Left lobe of liver (tissue), 2 donors: ENCODE data around the gene GPR143. TPM values are rescaled to one million over a fixed set of nuclear protein-coding genes. Genes with fewer than 3 reads are reported as not detected.
A peak's percentile ranks its signal among the peaks of the same experiment; 100 is the strongest.

ENCODE experiments used
- ATAC-seq: fragments of 200-7000 bp; cut with Tn5 transposase; one replicate; pipeline ENCODE4 v1.9.1; 2020; ENCODE audit warnings: mild to moderate bottlenecking, moderate library complexity
- DNase-seq: peaks from one replicate; pipeline ENCODE4 v3.0.0-alpha.2; 2020; ENCODE audit warnings: low spot score
- total RNA-seq: library from RNA; stranded (reverse); gene quantifications from one replicate; pipeline ENCODE4 v1.2.1, GENCODE V29; 2021
- donor health status: DM: no; HTN: no; CAD: no; lungs with moderate emphysema.
- donor health status: DM: no; HTN: yes; CAD: no.

The GPR143 gene
- total RNA-seq, 1 donor from 2014 or later = 0.78 TPM

DNA sequence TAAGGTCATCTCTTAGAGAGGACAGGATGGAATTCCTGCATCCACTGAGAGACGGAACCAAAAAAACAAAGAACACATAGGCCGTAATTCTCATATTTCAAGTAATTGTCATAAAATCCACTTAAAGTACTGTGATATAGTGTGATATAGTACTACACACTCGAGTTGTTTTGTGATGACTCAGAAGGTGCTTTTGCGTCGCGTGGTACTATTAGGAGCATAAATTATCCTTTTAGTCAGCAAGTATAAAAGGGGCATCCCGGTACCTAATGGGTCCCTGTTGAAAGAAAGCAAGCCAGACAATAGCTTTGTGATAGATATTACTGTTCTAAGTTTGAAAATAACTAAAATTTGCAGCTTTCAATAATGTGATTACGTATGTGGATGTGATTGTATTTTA is 55.3 kb downstream of the GPR143 start:
- DNase-seq = no peak
- ATAC-seq = no peak

DNA sequence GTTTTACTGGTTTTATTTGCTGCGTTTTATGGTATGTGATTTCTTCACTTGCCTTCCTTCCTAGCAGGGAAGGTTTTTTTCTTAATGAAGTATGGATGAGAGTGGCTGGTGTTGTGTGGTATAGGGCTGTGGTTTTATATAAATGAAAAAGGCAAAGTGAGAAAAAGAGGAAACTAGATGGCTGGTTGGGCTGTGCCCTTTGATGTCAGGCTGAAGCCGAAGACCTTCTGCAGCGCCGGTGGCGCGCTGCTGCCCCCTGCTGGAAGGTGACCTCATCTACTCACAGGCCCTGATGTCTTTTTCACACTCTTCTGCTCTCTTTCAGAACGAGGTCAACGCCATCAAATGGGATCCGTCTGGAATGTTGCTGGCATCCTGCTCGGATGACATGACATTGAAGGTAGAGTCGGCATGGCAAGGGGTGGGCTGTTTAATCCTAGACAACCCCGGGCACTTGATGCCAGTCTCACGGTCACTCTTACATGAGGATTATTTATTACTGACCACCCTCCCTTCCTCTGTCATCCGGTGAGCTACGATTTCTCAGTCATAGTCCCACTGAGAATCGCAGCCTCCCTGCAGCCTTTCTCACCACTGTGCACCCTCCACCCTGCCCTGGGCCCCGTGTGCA is 56.6 kb downstream of the GPR143 start:
- DNase-seq (peak; percentile 65), ATAC-seq (peak; percentile 96)

DNA sequence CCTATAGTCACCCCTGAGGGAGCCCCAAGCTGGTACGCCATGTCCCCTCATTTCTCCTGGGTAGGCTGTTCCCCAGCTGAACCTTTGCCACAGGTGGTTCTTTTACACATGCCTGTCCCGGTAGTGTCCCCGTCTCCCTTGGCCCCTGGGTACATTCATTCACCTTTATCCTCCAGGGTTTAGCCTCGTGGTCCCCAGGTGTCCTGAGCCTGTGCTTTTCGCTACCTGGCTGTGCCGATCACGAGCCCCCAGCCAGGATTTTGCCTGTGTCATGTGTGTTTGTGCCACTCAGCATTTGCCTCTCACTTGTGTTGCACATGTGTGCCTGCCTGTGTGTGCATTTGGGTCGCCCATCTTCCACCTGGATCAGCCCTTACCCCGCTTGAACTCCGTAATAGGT is 57.6 kb downstream of the GPR143 start:
- no peak for DNase-seq
- ATAC-seq = no peak

GRCh38 chrX:9707306-9708033 is 58.2 kb downstream of the GPR143 start:
- DNase-seq (no peak), ATAC-seq (no peak)

- ATAC-seq (no peak), DNase-seq (no peak)
These were observed 59.2 kb downstream of the GPR143 start for GRCh38 chrX:9706421-9706820.

GRCh38 chrX:9704876-9705465 is 60.7 kb downstream of the GPR143 start:
- no peak for DNase-seq
- no peak for ATAC-seq

DNA sequence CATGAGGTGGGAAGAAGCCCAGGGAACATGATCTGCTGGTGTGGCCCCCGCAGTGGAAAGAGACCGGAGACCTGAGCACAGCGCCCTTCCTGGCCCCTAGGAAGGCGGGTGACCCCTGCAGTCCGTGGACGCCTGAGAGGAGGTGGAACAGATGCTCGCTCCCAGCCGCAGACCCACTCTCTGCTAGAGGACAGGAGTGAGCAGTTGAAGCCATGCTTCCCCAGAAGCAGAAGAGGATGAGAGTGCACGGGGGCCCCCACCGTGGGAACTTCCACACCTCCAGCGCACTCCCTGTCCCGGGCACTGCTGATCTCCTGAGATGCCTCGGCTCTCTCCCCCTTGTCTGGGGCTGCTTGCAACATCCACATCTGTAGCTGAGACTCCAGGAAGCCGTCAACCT is 62.2 kb downstream of the GPR143 start:
- DNase-seq = no peak
- ATAC-seq = no peak

DNA sequence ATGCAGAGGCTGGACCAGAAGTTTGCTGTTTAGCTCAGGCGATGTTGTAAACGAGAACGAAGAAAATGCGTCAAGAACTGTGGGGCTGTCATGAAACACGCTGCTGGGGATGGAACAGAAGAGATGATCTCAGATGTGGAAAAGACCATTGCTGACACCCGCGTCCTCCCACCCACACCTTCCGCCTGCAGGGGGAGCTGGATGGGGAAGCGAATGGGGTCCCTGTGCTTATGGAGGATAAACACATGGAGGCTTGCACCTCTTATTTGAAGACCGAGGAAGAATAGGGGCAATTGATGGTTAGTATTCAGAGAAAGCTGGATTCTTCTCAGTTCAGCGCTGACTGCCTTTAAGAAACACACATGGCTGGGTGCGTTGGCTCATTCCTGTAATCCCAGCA is 63.9 kb downstream of the GPR143 start:
- no peak for ATAC-seq
- no peak for DNase-seq

DNA sequence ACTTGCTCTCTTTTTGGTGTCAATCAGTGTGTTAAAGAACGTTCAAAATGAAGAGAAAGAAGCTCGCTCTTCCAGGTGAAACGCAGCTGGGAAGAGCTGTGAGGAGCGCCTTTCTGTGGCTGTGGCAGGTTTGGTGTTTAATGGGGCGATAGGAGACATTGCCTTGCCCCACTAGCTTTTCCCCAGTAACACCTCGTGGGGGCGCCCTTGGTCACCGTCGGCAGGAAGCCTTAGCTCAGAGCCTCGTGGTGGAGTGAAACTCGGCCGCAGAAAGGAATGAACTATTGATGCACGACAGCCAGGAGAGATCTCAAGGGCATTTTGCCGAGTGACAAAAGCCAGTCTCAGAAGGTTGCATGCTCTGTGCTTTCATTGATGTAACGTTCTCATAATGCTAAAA is 65.1 kb downstream of the GPR143 start:
- ATAC-seq (no peak), DNase-seq (no peak)

GRCh38 chrX:9698576-9698975 is 67.1 kb downstream of the GPR143 start:
- no peak for ATAC-seq
- no peak for DNase-seq

DNA sequence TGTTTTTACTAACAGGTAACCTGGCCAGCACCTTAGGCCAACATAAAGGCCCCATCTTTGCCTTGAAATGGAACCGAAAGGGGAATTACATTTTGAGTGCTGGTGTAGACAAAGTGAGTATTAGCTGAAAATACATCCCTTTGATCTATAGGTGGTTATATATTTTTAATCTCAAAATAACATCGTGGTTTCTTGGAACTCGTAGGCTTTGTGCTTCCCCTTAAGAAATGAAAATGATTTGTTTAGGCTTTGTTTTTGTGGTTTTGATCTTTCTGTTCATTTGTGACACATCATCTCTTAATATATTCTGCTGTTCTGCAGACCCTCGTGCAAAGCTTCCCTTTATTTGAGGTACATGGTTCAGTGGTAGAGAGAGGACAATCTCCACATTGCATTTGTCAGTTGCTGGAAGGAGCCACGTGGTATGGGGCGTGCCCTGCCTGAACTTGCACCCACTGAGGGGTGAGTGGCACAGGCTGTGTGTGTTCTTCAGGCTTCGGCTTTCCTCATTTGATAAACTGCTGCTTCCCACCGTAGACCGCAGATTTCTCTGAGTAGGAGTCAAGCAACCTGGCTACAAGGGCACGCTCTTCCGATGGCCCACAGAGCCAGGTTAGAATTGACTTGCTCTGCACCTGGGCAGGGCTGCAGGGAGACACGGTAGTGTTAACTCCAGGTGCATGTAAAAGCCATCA is 72.2 kb downstream of the GPR143 start:
- DNase-seq (no peak), ATAC-seq (no peak)

GRCh38 chrX:9690046-9690445 is 75.6 kb downstream of the GPR143 start:
- no peak for DNase-seq
- ATAC-seq = no peak

GRCh38 chrX:9688833-9689232 is 76.8 kb downstream of the GPR143 start:
- ATAC-seq (no peak), DNase-seq (no peak)

DNA sequence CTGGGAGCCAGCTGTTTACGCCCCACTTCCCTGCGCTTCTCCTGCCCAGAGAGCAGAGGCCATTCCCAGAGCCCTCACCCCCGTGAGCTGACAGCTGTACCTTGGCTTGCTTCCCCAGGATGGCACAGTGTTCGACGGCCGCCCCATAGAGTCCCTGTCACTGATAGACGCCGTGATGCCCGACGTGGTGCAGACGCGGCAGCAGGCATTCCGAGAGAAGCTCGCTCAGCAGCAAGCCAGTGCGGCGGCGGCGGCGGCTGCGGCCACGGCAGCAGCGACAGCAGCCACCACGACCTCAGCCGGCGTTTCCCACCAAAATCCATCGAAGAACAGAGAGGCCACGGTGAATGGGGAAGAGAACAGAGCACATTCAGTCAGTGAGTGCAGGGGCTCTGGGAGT is 77.7 kb downstream of the GPR143 start:
- ATAC-seq (no peak), DNase-seq (no peak)

DNA sequence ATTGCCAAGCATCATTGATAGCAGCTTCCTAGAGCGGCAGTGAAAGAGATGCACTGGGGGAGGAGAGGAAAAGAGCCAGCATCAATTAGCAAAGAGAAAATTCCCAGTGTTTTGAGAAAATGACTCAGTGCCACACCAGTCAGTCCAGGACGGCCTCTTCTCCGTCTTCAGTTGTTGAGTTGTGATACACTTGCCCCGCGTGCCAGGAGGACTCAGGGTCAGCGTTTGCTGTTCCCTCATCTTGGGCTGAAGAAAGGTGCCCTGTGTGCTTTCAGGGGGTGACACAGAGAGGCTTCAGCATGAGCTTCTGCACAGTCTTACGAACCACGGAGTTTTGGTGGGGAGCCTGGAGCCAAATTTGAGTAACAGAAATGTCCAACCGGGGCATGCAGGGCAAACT is 82.3 kb downstream of the GPR143 start:
- no peak for DNase-seq
- ATAC-seq = no peak

DNA sequence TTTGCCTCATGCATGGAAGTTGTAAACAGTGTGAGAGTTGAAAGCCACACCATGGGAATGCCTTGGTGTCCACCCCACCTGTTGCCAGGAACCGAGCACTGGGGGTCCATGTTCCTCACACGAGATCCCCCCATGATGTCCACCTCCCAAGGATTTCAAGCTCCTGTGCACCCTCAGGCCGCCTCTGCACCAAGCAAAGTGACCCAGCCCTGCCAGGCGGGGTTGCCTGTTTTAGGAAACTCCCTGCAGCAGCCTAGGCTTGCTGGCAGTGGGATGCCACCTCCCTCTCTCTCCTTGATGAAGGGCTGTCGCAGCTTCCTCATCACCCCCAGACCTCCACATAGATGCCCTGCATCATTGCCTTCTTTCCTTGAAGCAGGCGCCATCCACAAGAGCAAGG is 82.8 kb downstream of the GPR143 start:
- ATAC-seq (no peak), DNase-seq (no peak)

- no peak for DNase-seq
These were observed 83.2 kb downstream of the GPR143 start for GRCh38 chrX:9682456-9682855.

DNA sequence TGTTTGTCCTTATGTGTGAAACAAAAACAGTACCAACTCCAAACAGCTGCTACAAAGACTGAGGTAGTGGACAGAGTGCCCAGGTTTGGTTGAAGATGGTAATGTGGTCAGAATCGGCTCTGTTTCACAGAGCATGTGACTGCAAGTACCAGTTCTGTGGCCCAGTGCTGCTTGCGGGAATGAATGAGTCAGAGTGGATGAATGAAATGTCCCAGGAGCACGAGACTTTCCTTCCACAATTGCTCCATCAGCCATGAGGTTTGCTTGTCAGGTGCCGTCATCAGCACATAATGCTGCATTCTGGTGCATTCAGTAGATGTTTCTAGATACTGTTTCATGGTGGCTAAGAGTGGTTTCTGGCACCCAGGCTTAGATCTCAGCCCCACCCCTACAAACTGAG is 84.2 kb downstream of the GPR143 start:
- DNase-seq (no peak), ATAC-seq (no peak)

More at GRCh38 chrX:9682456-9682855, 83.2 kb downstream of the GPR143 start:
- no peak for ATAC-seq

GRCh38 chrX:9681011-9681410 is 84.6 kb downstream of the GPR143 start:
- no peak for ATAC-seq
- no peak for DNase-seq

- no peak for ATAC-seq
- DNase-seq = no peak
These were observed 87.3 kb downstream of the GPR143 start for GRCh38 chrX:9678215-9678965.

- no peak for DNase-seq
- ATAC-seq = no peak
These were observed 88.4 kb downstream of the GPR143 start for GRCh38 chrX:9677098-9677739.
